NCI-H345 (cell line): Measurements from ENCODE around the gene GSDME.

ENCODE experiments used
- DNase-seq: peaks from one replicate; lab custom pipeline; 2025; lab: John Stamatoyannopoulos, UW

GSDME gene

DNA sequence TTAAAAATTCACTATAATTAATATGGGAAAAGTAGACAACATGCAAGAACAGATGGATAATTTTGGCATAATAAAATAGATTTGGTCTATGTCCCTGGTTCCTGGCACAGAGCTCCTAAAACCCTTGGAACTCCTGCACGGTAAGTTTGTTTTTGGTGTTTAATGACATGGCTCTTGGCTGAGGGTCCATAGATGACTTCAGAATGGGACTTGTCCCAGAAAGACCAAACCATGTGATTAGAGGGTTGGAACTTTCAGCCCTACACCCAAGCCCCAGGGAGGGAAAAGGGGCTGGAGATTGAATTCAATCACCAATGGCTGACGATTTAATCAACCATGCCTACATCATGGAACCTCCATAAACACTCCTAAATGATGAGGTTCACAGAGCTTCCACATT is 12.6 kb upstream of the GSDME start:
- no peak for DNase-seq

DNA sequence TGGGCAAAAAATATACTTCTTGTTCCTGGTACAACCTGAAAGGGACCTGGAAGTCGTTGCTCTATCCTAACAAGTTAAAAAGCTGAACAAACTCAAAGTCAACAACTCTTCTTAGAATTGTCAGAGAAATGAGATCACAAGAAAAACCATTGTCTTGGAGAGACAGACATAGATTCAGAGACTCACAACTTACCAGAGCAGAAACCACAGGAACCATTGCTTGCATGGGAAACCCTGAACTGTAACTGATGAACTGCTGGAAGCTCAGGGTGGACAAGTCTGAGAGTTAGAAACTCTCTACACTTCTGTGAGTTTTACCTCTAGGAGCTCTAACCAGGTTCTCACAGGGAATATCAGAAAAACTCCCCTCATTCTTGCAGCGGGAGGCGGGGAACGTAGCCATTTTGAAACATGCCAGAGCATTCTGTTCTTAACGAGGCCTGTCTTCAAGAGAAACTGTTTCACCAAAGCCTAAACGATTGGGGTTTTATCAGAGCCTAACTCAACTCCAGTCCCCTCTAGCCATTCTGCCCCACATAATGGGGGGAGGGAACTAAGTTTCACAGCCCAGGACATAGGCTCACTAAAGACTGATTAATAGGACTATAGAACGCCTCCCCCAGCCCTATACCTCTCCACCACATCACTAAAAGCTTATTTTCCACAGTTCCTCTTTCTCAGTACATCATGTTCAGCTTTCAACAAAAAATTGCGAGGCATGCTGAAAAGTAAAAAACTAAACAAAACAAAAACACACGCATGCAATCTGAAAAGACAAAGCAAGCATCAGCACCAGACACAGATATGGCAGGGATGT is 12.0 kb upstream of the GSDME start:
- DNase-seq = no peak

DNA sequence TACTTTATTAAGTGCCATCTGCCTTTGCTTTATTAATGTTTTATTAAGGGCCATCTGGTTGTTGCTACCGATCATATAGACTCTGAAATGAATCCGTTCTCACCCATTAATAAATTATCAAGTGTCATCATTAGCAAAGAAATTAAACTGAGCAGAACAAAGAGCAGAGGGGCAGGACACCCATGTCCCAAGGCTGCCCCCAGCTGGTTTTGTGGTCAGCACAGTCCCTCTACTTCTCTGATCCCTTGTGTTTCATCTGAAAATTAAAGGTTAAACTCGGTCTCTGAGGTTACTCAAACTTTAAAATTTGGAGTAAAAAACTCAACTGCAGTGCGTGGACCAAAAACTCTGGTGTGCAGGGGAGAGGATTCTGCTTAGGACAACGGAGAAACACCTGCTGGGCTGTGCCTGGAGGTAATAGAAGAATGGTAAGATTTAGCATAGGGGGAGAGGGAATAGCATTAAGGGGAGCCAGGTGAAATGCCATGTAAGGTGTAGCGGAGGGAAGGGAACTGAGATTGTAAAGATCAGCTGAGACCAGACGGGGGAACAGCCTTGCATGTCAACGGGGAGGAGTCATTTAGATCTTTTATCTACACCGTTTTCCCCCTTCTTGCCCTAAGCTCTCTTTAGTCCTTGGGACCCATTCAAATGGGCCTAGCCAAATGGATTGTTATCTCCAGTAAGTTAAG is 10.8 kb upstream of the GSDME start:
- DNase-seq = no peak

DNA sequence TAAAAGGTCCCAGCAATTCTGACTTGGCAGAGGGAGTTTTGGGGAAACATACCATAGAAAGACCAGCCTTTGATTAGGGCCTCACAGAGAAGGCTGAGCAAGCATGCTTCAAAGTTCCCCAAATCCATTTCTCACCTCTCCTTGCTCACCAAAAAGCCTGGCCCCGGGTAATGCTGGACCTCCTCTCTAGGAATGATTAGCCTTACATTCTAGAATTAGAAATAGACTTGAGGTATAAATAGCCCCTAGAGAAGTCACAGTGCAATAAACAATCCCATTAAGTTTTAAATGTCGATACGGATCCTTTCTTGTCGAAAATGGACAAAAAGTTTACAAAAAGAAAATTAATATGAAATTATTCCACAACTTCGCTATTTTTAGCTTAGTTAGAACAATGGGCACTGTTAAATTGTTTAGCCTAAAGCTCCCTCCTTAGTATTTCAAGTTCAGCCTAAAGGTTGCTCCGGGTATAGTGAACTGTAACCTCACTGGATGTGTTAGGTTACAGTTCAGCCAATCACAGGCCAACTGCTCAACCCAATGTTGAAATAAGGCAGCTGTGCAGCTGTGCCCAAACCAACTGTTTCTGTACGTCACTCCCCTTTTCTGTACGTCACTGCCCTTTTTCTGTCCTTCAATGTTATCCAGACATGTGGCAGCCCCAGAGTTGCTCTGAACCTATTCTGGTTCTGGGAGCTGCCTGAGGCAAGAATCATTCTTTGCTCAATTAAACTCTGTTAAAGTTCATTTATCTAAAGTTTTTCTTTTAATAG is 7.9 kb upstream of the GSDME start:
- no peak for DNase-seq

GRCh38 chr7:24764011-24764410 is 6.7 kb upstream of the GSDME start:
- no peak for DNase-seq

- no peak for DNase-seq
These were observed 6.1 kb upstream of the GSDME start for GRCh38 chr7:24763303-24763901.

DNA sequence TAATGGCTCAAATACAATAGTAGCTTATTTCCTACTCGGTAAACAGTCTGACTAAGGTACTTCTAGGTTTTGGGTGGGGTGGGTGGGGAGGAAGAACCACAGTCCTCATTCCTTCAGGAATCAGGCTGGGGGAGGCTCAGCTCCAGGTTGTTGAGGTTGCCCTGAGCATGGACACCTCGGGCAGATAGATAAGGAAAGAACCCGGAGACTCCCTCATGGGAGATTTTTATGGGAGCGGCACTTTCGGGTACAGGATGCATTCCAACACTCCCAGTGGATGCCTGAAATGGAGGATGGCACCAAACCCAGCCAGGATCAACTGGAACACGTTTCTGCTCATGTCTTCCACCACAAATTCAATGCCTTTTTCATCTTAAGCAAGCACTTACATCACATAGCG is 5.5 kb upstream of the GSDME start:
- no peak for DNase-seq

- no peak for DNase-seq
These were observed 3.7 kb upstream of the GSDME start for GRCh38 chr7:24760968-24761367.

- peak; percentile 57 for DNase-seq
These were observed 515 bp downstream of the GSDME start for GRCh38 chr7:24756545-24757352.

GRCh38 chr7:24755541-24756407 is 1.5 kb downstream of the GSDME start:
- DNase-seq = no peak

GRCh38 chr7:24754906-24755506 is 2.3 kb downstream of the GSDME start:
- no peak for DNase-seq

- no peak for DNase-seq
These were observed 5.0 kb downstream of the GSDME start for GRCh38 chr7:24752073-24752800.

DNA sequence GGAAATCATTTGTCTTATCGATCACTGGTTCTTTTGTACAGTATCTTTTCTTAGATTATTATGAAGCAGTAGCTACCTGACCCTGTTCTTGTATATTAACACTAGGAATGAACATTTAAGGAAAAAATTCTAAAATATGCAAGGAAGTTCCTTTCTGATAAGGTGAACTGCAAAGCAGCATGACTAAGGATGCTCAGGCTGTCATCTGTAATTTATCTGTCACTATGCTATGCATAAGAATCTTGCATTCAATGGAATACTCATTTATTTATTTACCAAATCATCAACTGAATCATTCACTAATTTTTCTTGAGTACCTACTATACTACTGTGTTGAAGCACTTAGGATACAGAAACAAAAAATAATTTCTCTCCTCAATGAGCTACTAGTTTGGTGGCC is 5.8 kb downstream of the GSDME start:
- DNase-seq = no peak

DNA sequence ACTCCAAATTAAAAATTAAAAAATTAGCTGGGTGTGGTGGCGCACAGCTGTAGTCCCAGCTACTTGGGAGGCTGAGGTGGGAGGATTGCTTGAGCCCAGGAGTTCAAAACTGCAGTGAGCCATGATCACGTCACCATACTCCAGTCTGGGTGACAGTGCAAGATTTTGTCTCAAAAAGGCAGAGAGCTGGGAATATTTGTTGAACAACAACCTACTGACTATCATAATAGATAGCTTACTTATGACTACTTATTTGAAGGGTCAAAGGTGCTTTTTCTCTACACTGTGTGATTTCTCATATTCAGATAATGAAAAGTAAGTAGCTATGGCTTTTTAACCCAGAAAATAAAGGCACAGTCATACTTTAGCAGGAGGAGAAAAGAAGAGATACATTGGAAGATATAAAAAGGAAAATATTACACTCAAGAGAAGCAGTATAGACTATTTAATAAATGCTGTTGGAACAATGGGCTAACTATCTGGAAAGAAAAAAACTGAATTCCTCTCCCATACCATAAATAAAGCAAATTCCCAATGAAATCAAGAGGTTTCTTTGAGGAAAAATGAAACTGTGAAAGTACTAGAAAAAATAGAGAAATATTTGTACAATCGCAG is 6.7 kb downstream of the GSDME start:
- DNase-seq = no peak

DNA sequence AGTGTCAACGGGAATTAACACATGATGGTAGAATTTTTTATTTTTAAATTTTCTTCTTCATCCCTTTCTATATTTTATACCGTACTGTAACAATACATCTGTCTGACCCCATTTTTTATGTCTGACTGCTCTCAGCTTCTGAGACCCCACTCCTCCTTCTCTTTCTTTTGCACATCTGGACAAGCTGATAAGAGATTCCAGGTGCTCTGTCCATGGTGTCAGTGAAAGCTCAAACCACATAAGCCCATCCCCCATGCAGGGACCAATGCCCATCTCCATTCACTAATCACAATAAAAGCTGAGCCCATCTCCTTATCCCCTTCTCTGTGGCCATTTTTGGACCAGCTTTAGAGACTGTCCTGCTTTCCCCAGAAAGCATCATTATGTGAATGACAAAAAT is 8.7 kb downstream of the GSDME start:
- DNase-seq = no peak

DNA sequence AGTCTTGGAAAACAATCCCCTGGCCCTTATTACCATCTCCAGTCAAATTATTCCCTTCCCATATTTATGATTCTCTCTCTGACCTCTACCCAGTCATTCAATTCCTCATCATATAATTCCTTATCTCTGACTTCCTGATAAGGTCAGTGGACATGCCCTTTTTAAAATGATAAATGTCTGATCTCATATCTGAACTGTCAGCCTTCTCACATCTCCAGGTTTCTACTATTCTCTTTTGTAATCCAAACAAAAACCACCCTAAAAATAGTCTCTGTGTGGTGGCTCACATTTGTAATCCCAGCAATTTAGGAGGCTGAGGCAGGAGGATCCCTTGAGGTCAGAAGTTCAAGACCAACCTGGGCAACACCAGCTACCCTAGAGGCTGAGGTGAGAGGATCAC is 11.9 kb downstream of the GSDME start:
- DNase-seq = no peak

DNA sequence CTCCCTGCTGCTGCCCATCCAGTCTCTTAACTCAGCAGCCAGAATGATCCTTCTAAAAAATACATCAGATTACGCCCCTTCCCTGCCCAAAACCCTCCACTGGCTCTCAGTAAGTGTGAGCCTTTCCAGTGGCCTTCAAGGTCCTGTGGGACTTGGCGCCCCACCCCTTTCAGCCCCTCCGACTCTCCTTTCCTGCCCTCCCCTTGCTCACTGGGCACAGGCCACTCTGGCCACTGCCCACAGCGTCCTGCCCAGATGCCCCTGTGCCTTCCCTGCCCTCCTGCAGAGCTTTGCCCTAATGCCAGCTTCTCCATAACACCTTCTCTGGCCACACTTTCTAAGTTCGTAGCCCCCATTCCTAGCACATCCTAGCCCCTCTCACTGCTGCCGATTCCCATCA is 13.8 kb downstream of the GSDME start:
- no peak for DNase-seq

GRCh38 chr7:24742506-24743162 is 14.6 kb downstream of the GSDME start:
- DNase-seq = no peak
